HG02759 (cell line): ENCODE measurements around the gene IGIP.

ENCODE experiments used
- ATAC-seq: cut with Tn5 transposase; IDR thresholded peaks from one replicate; pipeline ENCODE4 v1.9.1; 2021; ENCODE audit warnings: mild to moderate bottlenecking, moderate library complexity; ENCODE audit not compliant: unreplicated experiment

Gene IGIP

GRCh38 chr5:140111011-140111858 is 14.5 kb upstream of the IGIP start:
- no peak for ATAC-seq

DNA sequence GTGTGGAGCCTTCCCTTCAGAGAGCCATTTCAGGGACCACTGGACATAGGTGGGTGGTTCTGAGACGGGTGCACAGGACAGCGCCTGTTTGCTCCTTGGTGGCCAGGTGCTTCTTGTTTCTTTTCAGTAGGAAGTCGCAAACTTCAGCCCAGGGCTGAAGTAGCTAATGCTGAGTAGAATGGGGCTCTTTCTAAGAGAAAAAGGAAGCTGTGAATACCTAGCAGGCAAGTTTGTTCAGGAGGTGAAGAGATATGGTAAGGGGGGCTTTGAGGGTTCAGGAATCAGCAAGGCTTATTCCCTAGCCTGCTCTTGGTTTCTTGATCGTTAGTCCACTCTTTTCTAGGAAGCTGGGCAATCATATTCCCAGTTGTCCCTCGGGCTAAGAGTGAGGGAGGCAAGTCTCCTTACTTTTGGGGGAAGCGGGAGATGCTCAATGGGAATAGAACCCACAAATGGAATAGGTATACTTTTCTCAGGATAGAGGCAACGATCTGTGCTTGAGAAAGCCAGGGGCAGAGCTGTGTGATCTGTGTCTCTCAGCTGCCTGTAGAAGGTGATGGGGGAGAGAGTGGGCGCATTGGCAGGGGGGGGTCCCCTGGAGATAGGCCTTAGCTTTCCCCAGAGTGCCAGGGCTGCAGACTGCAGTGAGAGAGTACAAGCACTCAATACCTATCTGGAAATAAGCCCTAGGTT is 13.7 kb upstream of the IGIP start:
- no peak for ATAC-seq

GRCh38 chr5:140112685-140113179 is 13.0 kb upstream of the IGIP start:
- no peak for ATAC-seq

- ATAC-seq, result no peak
Measured at GRCh38 chr5:140113180-140113698, 12.5 kb upstream of the IGIP start.

- peak; percentile 91 for ATAC-seq
Measured at GRCh38 chr5:140113699-140114263, 12.0 kb upstream of the IGIP start, which contains the start of gene PURA. PURA (plus strand) TSS chr5:140114109; CDS start chr5:140114182, 73 bp downstream.

DNA sequence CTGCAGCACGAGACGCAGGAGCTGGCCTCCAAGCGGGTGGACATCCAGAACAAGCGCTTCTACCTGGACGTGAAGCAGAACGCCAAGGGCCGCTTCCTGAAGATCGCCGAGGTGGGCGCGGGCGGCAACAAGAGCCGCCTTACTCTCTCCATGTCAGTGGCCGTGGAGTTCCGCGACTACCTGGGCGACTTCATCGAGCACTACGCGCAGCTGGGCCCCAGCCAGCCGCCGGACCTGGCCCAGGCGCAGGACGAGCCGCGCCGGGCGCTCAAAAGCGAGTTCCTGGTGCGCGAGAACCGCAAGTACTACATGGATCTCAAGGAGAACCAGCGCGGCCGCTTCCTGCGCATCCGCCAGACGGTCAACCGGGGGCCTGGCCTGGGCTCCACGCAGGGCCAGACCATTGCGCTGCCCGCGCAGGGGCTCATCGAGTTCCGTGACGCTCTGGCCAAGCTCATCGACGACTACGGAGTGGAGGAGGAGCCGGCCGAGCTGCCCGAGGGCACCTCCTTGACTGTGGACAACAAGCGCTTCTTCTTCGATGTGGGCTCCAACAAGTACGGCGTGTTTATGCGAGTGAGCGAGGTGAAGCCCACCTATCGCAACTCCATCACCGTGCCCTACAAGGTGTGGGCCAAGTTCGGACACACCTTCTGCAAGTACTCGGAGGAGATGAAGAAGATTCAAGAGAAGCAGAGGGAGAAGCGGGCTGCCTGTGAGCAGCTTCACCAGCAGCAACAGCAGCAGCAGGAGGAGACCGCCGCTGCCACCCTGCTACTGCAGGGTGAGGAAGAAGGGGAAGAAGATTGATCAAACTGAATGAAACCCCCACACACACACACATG is 11.2 kb upstream of the IGIP start:
- peak; percentile 28 for ATAC-seq

GRCh38 chr5:140115186-140115500 is 10.6 kb upstream of the IGIP start:
- no peak for ATAC-seq

DNA sequence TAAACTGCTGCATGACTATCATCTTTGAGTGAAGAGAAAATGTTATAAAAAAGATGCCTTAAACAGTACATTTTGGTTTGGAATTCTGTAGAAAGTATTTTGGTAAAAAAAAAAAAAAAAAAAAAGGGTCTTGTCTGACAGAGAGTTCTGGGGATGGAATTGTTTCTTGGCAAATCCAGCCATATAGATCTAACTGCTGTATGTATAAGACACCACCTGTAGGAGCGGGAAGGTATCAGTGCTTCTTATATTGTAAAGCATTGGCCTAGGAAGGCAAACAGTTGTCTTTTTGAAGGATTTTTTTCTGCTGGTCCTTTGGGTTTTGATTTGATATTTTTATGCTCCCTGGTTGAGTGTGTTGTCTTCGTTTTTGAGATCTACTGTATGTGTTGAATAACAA is 9.0 kb upstream of the IGIP start:
- no peak for ATAC-seq

- no peak for ATAC-seq
Measured at GRCh38 chr5:140117523-140117922, 8.2 kb upstream of the IGIP start.

DNA sequence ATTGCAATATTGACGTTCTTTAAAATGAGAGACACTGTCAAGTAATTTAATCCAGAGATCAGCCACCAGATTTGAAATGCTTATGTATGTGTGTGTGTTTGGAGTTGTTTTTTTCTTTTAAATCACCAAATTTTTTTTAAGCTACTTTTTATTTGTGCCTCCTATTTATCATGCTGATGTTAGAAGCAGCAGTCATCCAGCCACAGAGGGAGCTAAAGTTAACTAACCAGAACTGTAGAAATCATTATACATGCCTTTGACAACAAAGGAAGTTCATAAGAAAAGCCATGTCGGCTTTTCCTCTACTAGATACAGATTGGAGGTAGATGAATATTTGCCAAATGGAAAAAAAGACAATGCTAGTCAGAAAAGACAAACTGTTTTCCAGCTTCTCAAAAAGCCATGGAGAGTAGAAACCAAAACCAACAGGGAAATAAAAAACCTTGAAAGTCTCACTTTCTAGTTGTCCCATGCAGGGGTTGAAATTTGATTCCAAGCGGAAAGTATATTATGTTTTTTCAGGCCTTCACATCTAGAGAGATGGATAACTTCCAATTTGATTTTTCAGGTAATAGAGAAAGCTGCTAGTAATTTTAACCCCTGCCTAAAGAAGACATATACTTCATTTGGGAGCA is 7.3 kb upstream of the IGIP start:
- ATAC-seq, result no peak

GRCh38 chr5:140126315-140127012 is 727 bp downstream of the IGIP start:
- ATAC-seq, result no peak

DNA sequence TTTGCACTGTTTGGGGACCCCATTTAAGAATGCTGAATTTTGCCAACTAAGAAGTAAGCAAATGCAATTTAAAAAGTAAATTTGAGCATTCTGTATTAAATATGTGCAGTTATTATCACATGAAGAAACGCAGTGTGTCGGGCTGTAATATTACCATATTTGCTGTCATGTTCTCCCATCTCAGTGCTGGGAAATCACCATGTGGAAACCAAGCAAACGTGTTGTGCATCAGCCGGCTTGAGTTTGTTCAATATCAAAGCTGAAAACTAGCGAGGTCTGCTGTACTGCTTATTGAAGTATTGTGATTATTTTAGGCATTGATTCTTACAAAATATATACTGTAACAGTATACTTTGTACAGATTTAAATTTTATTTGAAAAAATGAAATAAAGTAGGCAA is 2.6 kb downstream of the IGIP start:
- no peak for ATAC-seq

DNA sequence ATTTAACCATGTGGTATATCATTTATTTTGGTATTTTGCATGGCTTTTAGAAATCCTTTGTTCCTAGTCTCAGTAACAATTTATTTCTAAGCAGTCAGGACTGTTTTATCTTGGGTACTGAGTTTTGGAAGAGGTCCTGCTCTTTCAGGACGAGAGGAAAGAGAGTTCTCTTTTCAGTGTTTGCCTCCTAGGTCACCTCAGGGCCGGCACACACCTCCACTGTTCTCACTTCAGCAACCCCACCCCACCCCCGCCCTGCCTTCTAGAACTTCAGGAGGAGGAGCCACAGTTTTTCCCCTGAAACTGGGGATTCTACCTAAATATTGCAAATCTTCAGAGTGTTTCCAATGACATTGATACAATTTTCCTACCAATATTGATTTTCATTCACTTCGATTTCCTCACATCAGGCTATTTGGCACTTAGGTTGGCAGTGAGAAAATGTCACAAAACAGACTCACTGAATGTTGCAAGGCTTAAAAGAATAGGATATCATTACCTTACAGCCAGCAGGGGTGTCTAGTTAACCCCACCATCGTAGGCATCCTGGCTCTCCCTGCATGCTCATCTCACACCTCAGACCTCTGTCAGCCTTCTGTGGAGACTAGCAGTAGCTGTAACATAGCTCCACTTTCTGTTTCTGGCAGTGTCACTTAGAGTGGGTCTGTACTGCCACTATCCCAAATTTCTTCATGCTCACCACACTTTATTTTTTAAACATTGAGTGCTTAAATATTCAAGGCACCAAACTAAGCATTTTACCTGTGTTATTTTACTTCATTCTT is 5.4 kb downstream of the IGIP start:
- ATAC-seq, result no peak

DNA sequence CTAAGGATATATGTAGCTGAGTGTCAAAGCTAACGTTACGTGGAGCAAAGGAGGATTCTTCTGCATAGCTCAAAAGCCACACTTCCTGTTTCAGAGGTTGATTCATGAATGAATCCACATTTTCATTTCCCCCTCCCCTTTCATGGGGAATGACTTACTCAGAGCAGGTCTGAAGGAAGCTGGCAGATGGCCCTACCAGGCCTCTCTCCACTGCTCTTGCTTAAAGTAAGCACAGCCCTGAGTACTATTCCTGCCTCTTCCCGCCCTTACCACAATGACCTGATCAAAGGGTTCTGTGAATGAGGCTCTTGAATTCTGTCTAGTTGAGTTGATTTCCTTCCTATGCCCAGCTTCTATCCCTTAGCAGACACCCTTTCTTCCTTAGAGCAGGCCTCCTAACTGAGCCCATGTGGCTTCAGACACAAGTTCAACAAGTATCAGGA is 6.3 kb downstream of the IGIP start:
- no peak for ATAC-seq

- no peak for ATAC-seq
Measured at GRCh38 chr5:140133514-140134167, 7.9 kb downstream of the IGIP start.

GRCh38 chr5:140134277-140134935 is 8.7 kb downstream of the IGIP start:
- no peak for ATAC-seq

GRCh38 chr5:140135127-140135526 is 9.4 kb downstream of the IGIP start:
- no peak for ATAC-seq

DNA sequence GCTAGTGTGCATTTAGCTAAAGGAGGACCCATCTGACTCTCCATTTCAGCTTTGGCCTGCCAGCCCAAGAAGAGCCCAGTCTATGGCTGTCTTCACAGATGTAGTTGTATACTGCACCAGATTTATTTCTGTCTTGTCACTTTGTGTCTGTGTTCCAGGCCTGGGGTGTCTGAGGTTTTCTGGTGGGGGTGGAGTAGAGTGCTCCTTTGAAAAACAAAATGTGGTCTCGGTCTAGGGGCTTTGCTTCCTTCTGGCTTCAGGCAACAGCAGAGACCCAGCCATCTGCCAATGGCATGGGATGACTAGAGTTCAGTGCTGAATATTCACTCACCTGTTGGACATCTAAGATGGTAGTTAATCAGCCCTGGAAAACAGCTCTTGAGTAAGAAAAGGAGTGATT is 10.9 kb downstream of the IGIP start:
- ATAC-seq, result no peak
